ENCODE results near the gene DDX39A.
A peak's percentile ranks its signal among the peaks of the same experiment; 100 is the strongest.

Gene DDX39A

GRCh38 chr19:14363183-14364097 lies 55.7 kb downstream of the DDX39A start:
- H3K36me3 Mint-ChIP-seq (ENCODE audit: low read depth) = no peaks in the 10 kb centered on the region
- no peaks in the 10 kb centered on the region for H3K9me3 Mint-ChIP-seq
- intact Hi-C loops (cut with micrococcal nuclease) = no loop called here
- peaks cover 62% of the 10 kb centered on the region for H3K4me1 Mint-ChIP-seq (ENCODE audit: low read depth)
- peaks cover 2% of the 10 kb centered on the region for H3K27me3 Mint-ChIP-seq
- H3K27ac Mint-ChIP-seq = peak overlapping the region; percentile 64
- H3K4me3 Mint-ChIP-seq = peak overlapping the region; percentile 63

GRCh38 chr19:14361824-14362223 lies 57.3 kb downstream of the DDX39A start:
- peaks cover 47% of the 10 kb centered on the region for H3K4me1 Mint-ChIP-seq (ENCODE audit: low read depth)
- H3K27ac Mint-ChIP-seq = peak overlapping the region; percentile 64
- intact Hi-C loops (cut with micrococcal nuclease) = no loop called here
- peaks cover 2% of the 10 kb centered on the region for H3K27me3 Mint-ChIP-seq
- no peaks in the 10 kb centered on the region for H3K9me3 Mint-ChIP-seq
- H3K36me3 Mint-ChIP-seq (ENCODE audit: low read depth) = no peaks in the 10 kb centered on the region
- H3K4me3 Mint-ChIP-seq = no peak overlapping the region

All from dendritic cell treated with granulocyte-macrophage colony-stimulating factor and Interleukin-4, amounts not matched to agents 40 ng/mL and 50 ng/mL, for 4 days (primary cell).